ENCODE results near the gene PSME2.

PSME2 gene

GRCh38 chr14:24102357-24103048 lies 43.9 kb downstream of the PSME2 start:
- no peak for DNase-seq
- Histone ChIP-seq H3K56ac (ENCODE audit: low read length) (no peak overlapping the region), H2AK5ac (ENCODE audit: low read length) (no peak overlapping the region), H3K4me1 (ENCODE audit: control insufficient read depth, low read depth, low read length) (no peaks in the 10 kb centered on the region), H3K79me1 (ENCODE audit: low read length) (peaks cover 2% of the 10 kb centered on the region), H4K5ac (ENCODE audit: low read length) (no peak overlapping the region), H3K4me2 (ENCODE audit: low read length) (no peak overlapping the region), H3K27ac (ENCODE audit: low read depth, low read length) (no peak overlapping the region), H3K4me3 (ENCODE audit: low read length) (no peak overlapping the region), H3K9ac (ENCODE audit: low read length) (no peak overlapping the region), H3K18ac (ENCODE audit: low read length) (no peak overlapping the region), H3K79me2 (ENCODE audit: control insufficient read depth, insufficient read depth, low read length) (no peaks in the 10 kb centered on the region), H3K4ac (ENCODE audit: low read depth, low read length) (no peak overlapping the region), H2BK5ac (ENCODE audit: low read length) (no peak overlapping the region), H2BK120ac (ENCODE audit: low read depth, low read length) (no peak overlapping the region), H3K23ac (ENCODE audit: low read length) (no peak overlapping the region), H4K8ac (ENCODE audit: low read depth, low read length) (no peak overlapping the region), H2BK15ac (replicated peaks; ENCODE audit: low read depth) (no peak overlapping the region), H3K36me3 (ENCODE audit: control insufficient read depth, insufficient read depth, low read length) (peaks cover 16% of the 10 kb centered on the region), H3K27me3 (ENCODE audit: insufficient read depth, low read length, poor library complexity) (no peaks in the 10 kb centered on the region)
- no CpG with 5 or more reads among the region's 7 CpGs for WGBS (ENCODE audit: extremely low coverage, insufficient coverage, low lambda C conversion rate)

- no peak overlapping the region for H3K56ac ChIP-seq (ENCODE audit: low read length)
- no peak overlapping the region for H3K18ac ChIP-seq (ENCODE audit: low read length)
- no peak overlapping the region for H2BK5ac ChIP-seq (ENCODE audit: low read length)
- no peak overlapping the region for H3K23ac ChIP-seq (ENCODE audit: low read length)
- H4K5ac ChIP-seq (ENCODE audit: low read length), result no peak overlapping the region
- H2BK120ac ChIP-seq (ENCODE audit: low read depth, low read length), result no peak overlapping the region
- H4K8ac ChIP-seq (ENCODE audit: low read depth, low read length), result no peak overlapping the region
- H3K4me1 ChIP-seq (ENCODE audit: control insufficient read depth, low read depth, low read length), result no peaks in the 10 kb centered on the region
- no peaks in the 10 kb centered on the region for H3K27me3 ChIP-seq (ENCODE audit: insufficient read depth, low read length, poor library complexity)
- H3K36me3 ChIP-seq (ENCODE audit: control insufficient read depth, insufficient read depth, low read length), result peaks cover 18% of the 10 kb centered on the region
- no peak for DNase-seq
- no CpG with 5 or more reads among the region's 3 CpGs for WGBS (ENCODE audit: extremely low coverage, insufficient coverage, low lambda C conversion rate)
- no peak overlapping the region for H3K4me3 ChIP-seq (ENCODE audit: low read length)
- H2BK15ac ChIP-seq (replicated peaks; ENCODE audit: low read depth), result no peak overlapping the region
- no peak overlapping the region for H3K4me2 ChIP-seq (ENCODE audit: low read length)
- H3K4ac ChIP-seq (ENCODE audit: low read depth, low read length), result no peak overlapping the region
- no peak overlapping the region for H2AK5ac ChIP-seq (ENCODE audit: low read length)
- H3K79me1 ChIP-seq (ENCODE audit: low read length), result peaks cover 7% of the 10 kb centered on the region
- H3K27ac ChIP-seq (ENCODE audit: low read depth, low read length), result no peak overlapping the region
- H3K79me2 ChIP-seq (ENCODE audit: control insufficient read depth, insufficient read depth, low read length), result no peaks in the 10 kb centered on the region
- no peak overlapping the region for H3K9ac ChIP-seq (ENCODE audit: low read length)
Observed at GRCh38 chr14:24100982-24101494, 45.4 kb downstream of the PSME2 start.

- Histone ChIP-seq H2AK5ac (ENCODE audit: low read length) (no peak overlapping the region), H3K27me3 (ENCODE audit: insufficient read depth, low read length, poor library complexity) (no peaks in the 10 kb centered on the region), H4K8ac (ENCODE audit: low read depth, low read length) (no peak overlapping the region), H3K4me1 (ENCODE audit: control insufficient read depth, low read depth, low read length) (peaks cover 4% of the 10 kb centered on the region), H3K23ac (ENCODE audit: low read length) (no peak overlapping the region), H3K4me3 (ENCODE audit: low read length) (no peak overlapping the region), H2BK15ac (replicated peaks; ENCODE audit: low read depth) (no peak overlapping the region), H3K79me2 (ENCODE audit: control insufficient read depth, insufficient read depth, low read length) (no peaks in the 10 kb centered on the region), H3K56ac (ENCODE audit: low read length) (no peak overlapping the region), H4K5ac (ENCODE audit: low read length) (no peak overlapping the region), H3K36me3 (ENCODE audit: control insufficient read depth, insufficient read depth, low read length) (peaks cover 18% of the 10 kb centered on the region), H2BK5ac (ENCODE audit: low read length) (no peak overlapping the region), H3K27ac (ENCODE audit: low read depth, low read length) (no peak overlapping the region), H3K4ac (ENCODE audit: low read depth, low read length) (no peak overlapping the region), H3K4me2 (ENCODE audit: low read length) (no peak overlapping the region), H2BK120ac (ENCODE audit: low read depth, low read length) (no peak overlapping the region), H3K18ac (ENCODE audit: low read length) (no peak overlapping the region), H3K79me1 (ENCODE audit: low read length) (peaks cover 10% of the 10 kb centered on the region), H3K9ac (ENCODE audit: low read length) (no peak overlapping the region)
- no peak for DNase-seq
- no CpG with 5 or more reads among the region's 4 CpGs for WGBS (ENCODE audit: extremely low coverage, insufficient coverage, low lambda C conversion rate)
Observed at GRCh38 chr14:24100197-24100981, 46.0 kb downstream of the PSME2 start.

- Histone ChIP-seq H4K5ac (ENCODE audit: low read length) (no peak overlapping the region), H3K4ac (ENCODE audit: low read depth, low read length) (no peak overlapping the region), H3K79me2 (ENCODE audit: control insufficient read depth, insufficient read depth, low read length) (peaks cover 10% of the 10 kb centered on the region), H4K8ac (ENCODE audit: low read depth, low read length) (no peak overlapping the region), H3K18ac (ENCODE audit: low read length) (no peak overlapping the region), H3K9ac (ENCODE audit: low read length) (no peak overlapping the region), H2BK15ac (replicated peaks; ENCODE audit: low read depth) (no peak overlapping the region), H3K36me3 (ENCODE audit: control insufficient read depth, insufficient read depth, low read length) (peaks cover 18% of the 10 kb centered on the region), H3K4me3 (ENCODE audit: low read length) (no peak overlapping the region), H2AK5ac (ENCODE audit: low read length) (no peak overlapping the region), H3K4me2 (ENCODE audit: low read length) (no peak overlapping the region), H3K27ac (ENCODE audit: low read depth, low read length) (no peak overlapping the region), H3K23ac (ENCODE audit: low read length) (no peak overlapping the region), H3K27me3 (ENCODE audit: insufficient read depth, low read length, poor library complexity) (no peaks in the 10 kb centered on the region), H3K79me1 (ENCODE audit: low read length) (peaks cover 16% of the 10 kb centered on the region), H3K56ac (ENCODE audit: low read length) (no peak overlapping the region), H3K4me1 (ENCODE audit: control insufficient read depth, low read depth, low read length) (peaks cover 4% of the 10 kb centered on the region), H2BK5ac (ENCODE audit: low read length) (no peak overlapping the region), H2BK120ac (ENCODE audit: low read depth, low read length) (no peak overlapping the region)
- DNase-seq, result no peak
- no CpG with 5 or more reads among the region's 17 CpGs for WGBS (ENCODE audit: extremely low coverage, insufficient coverage, low lambda C conversion rate)
Observed at GRCh38 chr14:24098927-24099813, 47.2 kb downstream of the PSME2 start.

- WGBS (ENCODE audit: extremely low coverage, insufficient coverage, low lambda C conversion rate), result no CpG with 5 or more reads among the region's 16 CpGs
- no peak for DNase-seq
Observed at GRCh38 chr14:24098229-24098926, 48.0 kb downstream of the PSME2 start.

More at GRCh38 chr14:24098229-24098926, 48.0 kb downstream of the PSME2 start:
- Histone ChIP-seq H4K8ac (ENCODE audit: low read depth, low read length) (no peak overlapping the region), H3K79me1 (ENCODE audit: low read length) (peaks cover 16% of the 10 kb centered on the region), H3K9ac (ENCODE audit: low read length) (no peak overlapping the region), H2BK5ac (ENCODE audit: low read length) (no peak overlapping the region), H3K23ac (ENCODE audit: low read length) (no peak overlapping the region), H3K27ac (ENCODE audit: low read depth, low read length) (no peak overlapping the region), H2BK120ac (ENCODE audit: low read depth, low read length) (no peak overlapping the region), H4K5ac (ENCODE audit: low read length) (no peak overlapping the region), H3K36me3 (ENCODE audit: control insufficient read depth, insufficient read depth, low read length) (peaks cover 15% of the 10 kb centered on the region), H3K79me2 (ENCODE audit: control insufficient read depth, insufficient read depth, low read length) (peaks cover 10% of the 10 kb centered on the region), H2BK15ac (replicated peaks; ENCODE audit: low read depth) (no peak overlapping the region), H3K4ac (ENCODE audit: low read depth, low read length) (no peak overlapping the region), H2AK5ac (ENCODE audit: low read length) (no peak overlapping the region), H3K4me3 (ENCODE audit: low read length) (no peak overlapping the region), H3K4me1 (ENCODE audit: control insufficient read depth, low read depth, low read length) (peaks cover 7% of the 10 kb centered on the region), H3K27me3 (ENCODE audit: insufficient read depth, low read length, poor library complexity) (no peaks in the 10 kb centered on the region), H3K56ac (ENCODE audit: low read length) (no peak overlapping the region), H3K18ac (ENCODE audit: low read length) (no peak overlapping the region), H3K4me2 (ENCODE audit: low read length) (no peak overlapping the region)
